ENCODE data around the gene ATXN10. TPM values are rescaled to one million over a fixed set of nuclear protein-coding genes. Genes with fewer than 3 reads are reported as not detected.

Gene ATXN10
- total and polyA plus RNA-seq, 2 experiments from 2014 or later = 99.0 to 163 TPM

DNA sequence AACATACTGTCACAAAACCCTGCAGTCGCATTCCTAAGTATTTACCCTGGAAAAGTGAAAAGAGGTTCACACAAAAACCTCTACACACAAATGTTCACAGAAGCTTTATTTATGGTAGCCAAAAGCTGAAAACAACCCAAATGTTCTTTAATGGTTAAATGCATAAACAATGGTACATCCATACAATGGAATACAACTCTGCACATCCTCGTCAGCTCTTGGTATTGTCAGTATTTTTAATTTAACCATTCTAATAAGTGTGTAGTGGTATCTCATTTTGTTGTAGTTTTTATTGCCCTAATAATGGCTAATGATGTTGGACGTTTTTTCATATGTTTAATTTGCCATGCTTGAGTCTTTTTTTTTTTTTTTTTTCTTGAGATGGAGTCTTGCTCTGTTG is 99.4 kb downstream of the ATXN10 start:
- Histone ChIP-seq H3F3A (replicated peaks; ENCODE audit: low read depth) (no peaks in the 10 kb centered on the region), H4K20me1 (replicated peaks; ENCODE audit: insufficient read depth) (no peaks in the 10 kb centered on the region; the same call in 1 of the 2 replicates), H3K27me3 (ENCODE audit: insufficient read depth) (no peaks in the 10 kb centered on the region), H3K27ac (ENCODE audit: low read depth) (no peak overlapping the region), H3K4me2 (no peak overlapping the region), H3K4me1 (ENCODE audit: insufficient read depth) (peaks cover 20% of the 10 kb centered on the region), H3K9me2 (ENCODE audit: insufficient read depth) (no peaks in the 10 kb centered on the region), H2AFZ (no peak overlapping the region), H3K79me2 (replicated peaks; ENCODE audit: insufficient read depth) (peaks cover 30% of the 10 kb centered on the region), H3K36me3 (ENCODE audit: insufficient read depth) (no peaks in the 10 kb centered on the region), H3K4me3 (no peak overlapping the region)
- Mint-ChIP-seq H3K4me1 (peaks cover 40% of the 10 kb centered on the region), H3K9me3 (no peaks in the 10 kb centered on the region; the same call in 1 of the 3 replicates), H3K4me3 (no peak overlapping the region), H3K27me3 (ENCODE audit: insufficient read depth, low read depth, poor library complexity) (peaks cover 5% of the 10 kb centered on the region), H3K27ac (no peak overlapping the region), H3K36me3 (ENCODE audit: low read depth) (peaks cover 25% of the 10 kb centered on the region; the same call in 2 of the 3 replicates)
- TF ChIP-seq JUNB (IDR thresholded peaks at IDR 0.05; ENCODE audit: unreplicated experiment) = no peak
- TF ChIP-seq STAT1 (IDR thresholded peaks at IDR 0.05; ENCODE audit: unreplicated experiment) = no peak
- no peak for TF ChIP-seq EZH2phosphoT487 (IDR thresholded peaks at IDR 0.05; ENCODE audit: unreplicated experiment)
- no peak for TF ChIP-seq CREB1 (CRISPR knock-in tag; IDR thresholded peaks at IDR 0.05; ENCODE audit: low read depth)
- no peak for TF ChIP-seq POLR2AphosphoS5 (IDR thresholded peaks at IDR 0.05; ENCODE audit: low read depth)
- no peak for TF ChIP-seq ZNF331 (CRISPR knock-in tag; IDR thresholded peaks at IDR 0.05; ENCODE audit: low read depth)
- TF ChIP-seq, protein P1, sequence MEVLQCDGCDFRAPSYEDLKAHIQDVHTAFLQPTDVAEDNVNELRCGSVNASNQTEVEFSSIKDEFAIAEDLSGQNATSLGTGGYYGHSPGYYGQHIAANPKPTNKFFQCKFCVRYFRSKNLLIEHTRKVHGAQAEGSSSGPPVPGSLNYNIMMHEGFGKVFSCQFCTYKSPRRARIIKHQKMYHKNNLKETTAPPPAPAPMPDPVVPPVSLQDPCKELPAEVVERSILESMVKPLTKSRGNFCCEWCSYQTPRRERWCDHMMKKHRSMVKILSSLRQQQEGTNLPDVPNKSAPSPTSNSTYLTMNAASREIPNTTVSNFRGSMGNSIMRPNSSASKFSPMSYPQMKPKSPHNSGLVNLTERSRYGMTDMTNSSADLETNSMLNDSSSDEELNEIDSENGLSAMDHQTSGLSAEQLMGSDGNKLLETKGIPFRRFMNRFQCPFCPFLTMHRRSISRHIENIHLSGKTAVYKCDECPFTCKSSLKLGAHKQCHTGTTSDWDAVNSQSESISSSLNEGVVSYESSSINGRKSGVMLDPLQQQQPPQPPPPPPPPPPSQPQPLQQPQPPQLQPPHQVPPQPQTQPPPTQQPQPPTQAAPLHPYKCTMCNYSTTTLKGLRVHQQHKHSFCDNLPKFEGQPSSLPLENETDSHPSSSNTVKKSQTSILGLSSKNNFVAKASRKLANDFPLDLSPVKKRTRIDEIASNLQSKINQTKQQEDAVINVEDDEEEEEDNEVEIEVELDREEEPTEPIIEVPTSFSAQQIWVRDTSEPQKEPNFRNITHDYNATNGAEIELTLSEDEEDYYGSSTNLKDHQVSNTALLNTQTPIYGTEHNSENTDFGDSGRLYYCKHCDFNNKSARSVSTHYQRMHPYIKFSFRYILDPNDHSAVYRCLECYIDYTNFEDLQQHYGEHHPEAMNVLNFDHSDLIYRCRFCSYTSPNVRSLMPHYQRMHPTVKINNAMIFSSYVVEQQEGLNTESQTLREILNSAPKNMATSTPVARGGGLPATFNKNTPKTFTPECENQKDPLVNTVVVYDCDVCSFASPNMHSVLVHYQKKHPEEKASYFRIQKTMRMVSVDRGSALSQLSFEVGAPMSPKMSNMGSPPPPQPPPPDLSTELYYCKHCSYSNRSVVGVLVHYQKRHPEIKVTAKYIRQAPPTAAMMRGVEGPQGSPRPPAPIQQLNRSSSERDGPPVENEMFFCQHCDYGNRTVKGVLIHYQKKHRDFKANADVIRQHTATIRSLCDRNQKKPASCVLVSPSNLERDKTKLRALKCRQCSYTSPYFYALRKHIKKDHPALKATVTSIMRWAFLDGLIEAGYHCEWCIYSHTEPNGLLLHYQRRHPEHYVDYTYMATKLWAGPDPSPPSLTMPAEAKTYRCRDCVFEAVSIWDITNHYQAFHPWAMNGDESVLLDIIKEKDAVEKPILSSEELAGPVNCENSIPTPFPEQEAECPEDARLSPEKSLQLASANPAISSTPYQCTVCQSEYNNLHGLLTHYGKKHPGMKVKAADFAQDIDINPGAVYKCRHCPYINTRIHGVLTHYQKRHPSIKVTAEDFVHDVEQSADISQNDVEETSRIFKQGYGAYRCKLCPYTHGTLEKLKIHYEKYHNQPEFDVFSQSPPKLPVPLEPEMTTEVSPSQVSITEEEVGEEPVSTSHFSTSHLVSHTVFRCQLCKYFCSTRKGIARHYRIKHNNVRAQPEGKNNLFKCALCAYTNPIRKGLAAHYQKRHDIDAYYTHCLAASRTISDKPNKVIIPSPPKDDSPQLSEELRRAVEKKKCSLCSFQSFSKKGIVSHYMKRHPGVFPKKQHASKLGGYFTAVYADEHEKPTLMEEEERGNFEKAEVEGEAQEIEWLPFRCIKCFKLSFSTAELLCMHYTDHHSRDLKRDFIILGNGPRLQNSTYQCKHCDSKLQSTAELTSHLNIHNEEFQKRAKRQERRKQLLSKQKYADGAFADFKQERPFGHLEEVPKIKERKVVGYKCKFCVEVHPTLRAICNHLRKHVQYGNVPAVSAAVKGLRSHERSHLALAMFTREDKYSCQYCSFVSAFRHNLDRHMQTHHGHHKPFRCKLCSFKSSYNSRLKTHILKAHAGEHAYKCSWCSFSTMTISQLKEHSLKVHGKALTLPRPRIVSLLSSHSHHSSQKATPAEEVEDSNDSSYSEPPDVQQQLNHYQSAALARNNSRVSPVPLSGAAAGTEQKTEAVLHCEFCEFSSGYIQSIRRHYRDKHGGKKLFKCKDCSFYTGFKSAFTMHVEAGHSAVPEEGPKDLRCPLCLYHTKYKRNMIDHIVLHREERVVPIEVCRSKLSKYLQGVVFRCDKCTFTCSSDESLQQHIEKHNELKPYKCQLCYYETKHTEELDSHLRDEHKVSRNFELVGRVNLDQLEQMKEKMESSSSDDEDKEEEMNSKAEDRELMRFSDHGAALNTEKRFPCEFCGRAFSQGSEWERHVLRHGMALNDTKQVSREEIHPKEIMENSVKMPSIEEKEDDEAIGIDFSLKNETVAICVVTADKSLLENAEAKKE (CRISPR knock-in tag; IDR thresholded peaks at IDR 0.05) = no peak
- no peak for TF ChIP-seq ZNF114 (CRISPR knock-in tag; IDR thresholded peaks at IDR 0.05)
- TF ChIP-seq, protein P2, sequence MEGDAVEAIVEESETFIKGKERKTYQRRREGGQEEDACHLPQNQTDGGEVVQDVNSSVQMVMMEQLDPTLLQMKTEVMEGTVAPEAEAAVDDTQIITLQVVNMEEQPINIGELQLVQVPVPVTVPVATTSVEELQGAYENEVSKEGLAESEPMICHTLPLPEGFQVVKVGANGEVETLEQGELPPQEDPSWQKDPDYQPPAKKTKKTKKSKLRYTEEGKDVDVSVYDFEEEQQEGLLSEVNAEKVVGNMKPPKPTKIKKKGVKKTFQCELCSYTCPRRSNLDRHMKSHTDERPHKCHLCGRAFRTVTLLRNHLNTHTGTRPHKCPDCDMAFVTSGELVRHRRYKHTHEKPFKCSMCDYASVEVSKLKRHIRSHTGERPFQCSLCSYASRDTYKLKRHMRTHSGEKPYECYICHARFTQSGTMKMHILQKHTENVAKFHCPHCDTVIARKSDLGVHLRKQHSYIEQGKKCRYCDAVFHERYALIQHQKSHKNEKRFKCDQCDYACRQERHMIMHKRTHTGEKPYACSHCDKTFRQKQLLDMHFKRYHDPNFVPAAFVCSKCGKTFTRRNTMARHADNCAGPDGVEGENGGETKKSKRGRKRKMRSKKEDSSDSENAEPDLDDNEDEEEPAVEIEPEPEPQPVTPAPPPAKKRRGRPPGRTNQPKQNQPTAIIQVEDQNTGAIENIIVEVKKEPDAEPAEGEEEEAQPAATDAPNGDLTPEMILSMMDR (conservative IDR thresholded peaks at IDR 0.05; ENCODE audit: low read depth in 2 of 2) = no peak
- TF ChIP-seq, protein P3, sequence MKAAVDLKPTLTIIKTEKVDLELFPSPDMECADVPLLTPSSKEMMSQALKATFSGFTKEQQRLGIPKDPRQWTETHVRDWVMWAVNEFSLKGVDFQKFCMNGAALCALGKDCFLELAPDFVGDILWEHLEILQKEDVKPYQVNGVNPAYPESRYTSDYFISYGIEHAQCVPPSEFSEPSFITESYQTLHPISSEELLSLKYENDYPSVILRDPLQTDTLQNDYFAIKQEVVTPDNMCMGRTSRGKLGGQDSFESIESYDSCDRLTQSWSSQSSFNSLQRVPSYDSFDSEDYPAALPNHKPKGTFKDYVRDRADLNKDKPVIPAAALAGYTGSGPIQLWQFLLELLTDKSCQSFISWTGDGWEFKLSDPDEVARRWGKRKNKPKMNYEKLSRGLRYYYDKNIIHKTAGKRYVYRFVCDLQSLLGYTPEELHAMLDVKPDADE (IDR thresholded peaks at IDR 0.05) = no peak
- TF ChIP-seq, protein P4, sequence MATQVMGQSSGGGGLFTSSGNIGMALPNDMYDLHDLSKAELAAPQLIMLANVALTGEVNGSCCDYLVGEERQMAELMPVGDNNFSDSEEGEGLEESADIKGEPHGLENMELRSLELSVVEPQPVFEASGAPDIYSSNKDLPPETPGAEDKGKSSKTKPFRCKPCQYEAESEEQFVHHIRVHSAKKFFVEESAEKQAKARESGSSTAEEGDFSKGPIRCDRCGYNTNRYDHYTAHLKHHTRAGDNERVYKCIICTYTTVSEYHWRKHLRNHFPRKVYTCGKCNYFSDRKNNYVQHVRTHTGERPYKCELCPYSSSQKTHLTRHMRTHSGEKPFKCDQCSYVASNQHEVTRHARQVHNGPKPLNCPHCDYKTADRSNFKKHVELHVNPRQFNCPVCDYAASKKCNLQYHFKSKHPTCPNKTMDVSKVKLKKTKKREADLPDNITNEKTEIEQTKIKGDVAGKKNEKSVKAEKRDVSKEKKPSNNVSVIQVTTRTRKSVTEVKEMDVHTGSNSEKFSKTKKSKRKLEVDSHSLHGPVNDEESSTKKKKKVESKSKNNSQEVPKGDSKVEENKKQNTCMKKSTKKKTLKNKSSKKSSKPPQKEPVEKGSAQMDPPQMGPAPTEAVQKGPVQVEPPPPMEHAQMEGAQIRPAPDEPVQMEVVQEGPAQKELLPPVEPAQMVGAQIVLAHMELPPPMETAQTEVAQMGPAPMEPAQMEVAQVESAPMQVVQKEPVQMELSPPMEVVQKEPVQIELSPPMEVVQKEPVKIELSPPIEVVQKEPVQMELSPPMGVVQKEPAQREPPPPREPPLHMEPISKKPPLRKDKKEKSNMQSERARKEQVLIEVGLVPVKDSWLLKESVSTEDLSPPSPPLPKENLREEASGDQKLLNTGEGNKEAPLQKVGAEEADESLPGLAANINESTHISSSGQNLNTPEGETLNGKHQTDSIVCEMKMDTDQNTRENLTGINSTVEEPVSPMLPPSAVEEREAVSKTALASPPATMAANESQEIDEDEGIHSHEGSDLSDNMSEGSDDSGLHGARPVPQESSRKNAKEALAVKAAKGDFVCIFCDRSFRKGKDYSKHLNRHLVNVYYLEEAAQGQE (IDR thresholded peaks at IDR 0.05; ENCODE audit: unreplicated experiment) = no peak
- TF ChIP-seq NANOG (IDR thresholded peaks at IDR 0.05; ENCODE audit: borderline replicate concordance) = no peak
- TF ChIP-seq EZH2 (IDR thresholded peaks at IDR 0.05; ENCODE audit: low read depth, unreplicated experiment) = no peak
- ATAC-seq (no peak), DNase-seq (ENCODE audit: low spot score) (no peak)

Data from GM23338 (cell line).